IMR-90 (cell line): Measurements from ENCODE around the gene NRCAM.
A peak's percentile ranks its signal among the peaks of the same experiment; 100 is the strongest.

Experiments
- BHLHE40 ChIP-seq: fragments of 150-350 bp; IDR thresholded peaks from 2 replicates; pipeline ENCODE4 v1.6.1; 2016; ENCODE audit warnings: mild to moderate bottlenecking, low read depth, low read length
- CEBPB ChIP-seq: IDR thresholded peaks from 2 replicates; pipeline ENCODE4 v1.6.1; 2012; ENCODE audit warnings: low read depth, low read length, improper control_type of control experiment
- CTCF ChIP-seq: conservative IDR thresholded peaks from 2 replicates; pipeline ENCODE4 v1.5.1; 2012; ENCODE audit warnings: mild to moderate bottlenecking, low read depth, low read length, improper control_type of control experiment
- MAFK ChIP-seq: IDR thresholded peaks from 2 replicates; pipeline ENCODE4 v1.6.1; 2012; ENCODE audit warnings: low read depth, low read length, improper control_type of control experiment
- MXI1 ChIP-seq: IDR thresholded peaks from 2 replicates; pipeline ENCODE4 v1.6.1; 2012; ENCODE audit warnings: low read depth, mild to moderate bottlenecking, low read length, moderate library complexity, borderline replicate concordance
- POLR2A ChIP-seq: IDR thresholded peaks from 2 replicates; pipeline ENCODE4 v1.6.1; 2012; ENCODE audit warnings: mild to moderate bottlenecking, low read depth, low read length
- RAD21 ChIP-seq: IDR thresholded peaks from 2 replicates; pipeline ENCODE4 v1.6.1; 2012; ENCODE audit warnings: low read length, improper control_type of control experiment
- RCOR1 ChIP-seq: IDR thresholded peaks from 2 replicates; pipeline ENCODE4 v1.6.1; 2012; ENCODE audit warnings: mild to moderate bottlenecking, low read length, improper control_type of control experiment; ENCODE audit not compliant: insufficient replicate concordance
- USF2 ChIP-seq: fragments of 150-350 bp; IDR thresholded peaks from 2 replicates; pipeline ENCODE4 v1.6.1; 2017; ENCODE audit warnings: mild to moderate bottlenecking, antibody characterized with exemption, low read length, low read depth

- no peak for TF ChIP-seq RAD21
- TF ChIP-seq CEBPB, result no peak
- 0 out of 2 replicates have a peak, but pooled peaks have one; percentile 12 for TF ChIP-seq CTCF
- TF ChIP-seq POLR2A, result no peak
- no peak for TF ChIP-seq USF2
- no peak for TF ChIP-seq MXI1
- TF ChIP-seq MAFK, result no peak
- no peak for TF ChIP-seq BHLHE40
- TF ChIP-seq RCOR1, result no peak
Observed at GRCh38 chr7:108097703-108098102, 358.5 kb downstream of the NRCAM start.
